HT-29 (cell line): ENCODE measurements around the gene ITGB3BP. TPM values are rescaled to one million over a fixed set of nuclear protein-coding genes. Genes with fewer than 3 reads are reported as not detected.
"Not testable (repeated sequence)": the region's sequence is repeated elsewhere in the genome, so short reads cannot be mapped to it uniquely, and the experiment has no call there.

Experiments
- DNase-seq: peaks from one replicate; pipeline ENCODE4 v3.0.0-alpha.2; 2015; ENCODE audit warnings: low spot score
- small RNA-seq: library from RNA; depleted of rRNA; stranded (forward); fragments of <200 nt; gene quantifications from one replicate; pipeline ENCODE3, GENCODE V24; 2014
- total RNA-seq: library from RNA; depleted of rRNA; stranded (reverse); fragments of >200 nt; shearing (Covaris generic); gene quantifications from 2 replicates; pipeline ENCODE4 v1.2.3, GENCODE V29; 2014; rRNA removed

The ITGB3BP gene
- total RNA-seq, 1 experiment from 2014 or later, result 14.1 TPM

DNA sequence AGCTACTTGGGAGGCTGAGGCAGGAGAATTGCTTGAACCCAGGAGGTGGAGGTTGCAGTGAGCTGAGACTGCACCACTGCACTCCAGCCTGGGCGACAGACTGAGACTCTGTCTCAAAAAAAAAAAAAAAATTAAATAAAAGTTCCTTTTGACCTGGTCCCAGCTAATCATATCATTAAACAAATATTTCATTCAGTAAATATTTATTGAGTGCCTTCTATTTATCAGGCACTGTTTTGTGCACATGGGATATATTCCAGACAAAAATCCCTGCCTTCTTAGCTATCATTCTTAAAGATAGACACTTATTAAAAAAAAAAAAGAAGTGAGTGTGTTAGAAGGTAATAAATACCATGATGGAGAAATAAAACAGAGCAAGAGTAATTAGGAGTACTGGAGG lies 102.3 kb downstream of the ITGB3BP start:
- DNase-seq, result not testable (repeated sequence)

GRCh38 chr1:63418101-63418500 lies 104.9 kb downstream of the ITGB3BP start:
- DNase-seq, result no peak

DNA sequence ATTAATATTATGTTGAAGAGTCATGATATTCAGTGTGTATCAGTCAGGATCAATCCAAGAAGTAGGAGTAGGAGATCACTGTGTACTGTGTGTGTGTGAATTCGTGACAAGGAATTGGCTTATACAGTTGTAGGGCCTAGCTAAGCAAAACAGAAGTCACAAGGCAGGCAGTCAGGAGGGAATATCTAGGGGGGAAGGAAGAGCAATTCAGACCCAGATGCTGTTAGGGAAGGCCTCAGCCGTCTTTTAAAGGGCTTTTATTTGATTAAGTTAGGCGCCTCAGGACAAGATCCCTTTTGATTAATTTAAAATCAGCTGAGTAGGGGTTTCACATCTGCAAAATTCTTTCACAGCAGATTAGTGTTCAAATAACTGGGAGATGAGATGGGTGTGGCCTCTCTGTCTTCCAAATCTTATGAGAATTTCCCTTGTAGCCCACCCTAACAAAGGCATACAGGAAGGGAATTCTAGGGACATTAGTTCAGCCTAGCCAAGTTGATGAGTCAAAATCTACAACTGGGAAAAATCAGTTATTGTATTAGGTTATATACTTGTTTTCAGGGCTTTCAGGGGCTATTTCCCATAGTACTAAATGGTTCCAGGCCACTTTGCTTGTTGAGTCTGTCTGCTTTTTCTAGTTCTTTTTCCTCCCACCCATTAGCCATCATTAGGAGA lies 108.2 kb downstream of the ITGB3BP start:
- no peak for DNase-seq

GRCh38 chr1:63413394-63413793 lies 109.6 kb downstream of the ITGB3BP start:
- no peak for DNase-seq

GRCh38 chr1:63411066-63411465 lies 112.0 kb downstream of the ITGB3BP start:
- no peak for DNase-seq

GRCh38 chr1:63408331-63408730 lies 114.7 kb downstream of the ITGB3BP start:
- DNase-seq, result no peak

DNA sequence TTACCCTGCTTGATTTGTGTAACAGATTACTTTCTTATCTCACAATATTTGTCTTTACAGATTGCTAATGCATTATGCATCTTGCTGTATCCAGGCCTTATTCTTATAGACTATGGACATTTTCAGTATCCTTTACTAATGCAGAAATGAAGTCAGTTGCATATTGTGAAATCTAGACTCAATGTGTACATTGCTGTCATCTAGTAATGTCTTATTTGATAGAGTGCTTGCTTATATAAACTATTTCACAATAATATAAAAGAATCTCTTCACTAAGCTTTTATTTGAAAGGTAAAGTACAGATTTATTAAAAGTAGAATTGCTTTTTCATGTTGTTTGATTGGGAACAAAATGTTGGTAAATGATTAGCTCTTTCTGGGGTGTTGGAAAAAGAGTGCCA lies 116.0 kb downstream of the ITGB3BP start:
- DNase-seq, result no peak

DNA sequence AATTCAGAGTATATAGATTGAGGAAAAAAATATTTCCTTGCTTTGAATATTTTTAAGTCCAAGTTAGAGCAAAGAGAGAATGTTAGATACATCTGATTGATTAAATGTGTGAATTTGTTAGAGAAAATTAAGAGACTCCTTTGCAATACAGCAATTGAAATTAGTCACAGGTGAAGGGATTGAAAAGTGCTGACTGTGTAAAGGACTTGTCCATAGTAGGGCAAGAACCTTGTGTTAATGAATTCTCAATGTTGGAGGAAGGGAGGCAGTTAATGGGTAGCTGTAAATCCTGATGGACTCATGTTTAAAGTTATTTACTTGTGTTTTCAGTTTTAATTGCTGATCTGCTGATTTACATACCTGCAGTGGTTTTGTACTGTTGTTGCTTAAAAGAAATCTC lies 117.0 kb downstream of the ITGB3BP start:
- no peak for DNase-seq

- peak; percentile 66 for DNase-seq
These were observed 118.0 kb downstream of the ITGB3BP start for GRCh38 chr1:63405021-63405420.

- DNase-seq, result no peak
These were observed 119.6 kb downstream of the ITGB3BP start for GRCh38 chr1:63403386-63403785.

GRCh38 chr1:63401945-63402344 lies 121.1 kb downstream of the ITGB3BP start:
- no peak for DNase-seq

Small RNA genes lying within 50 kb of the gene (small RNA-seq; reads per million reads assigned to genes)
- not detected for gene RF02105
- gene RF02106, result not detected
- gene RF02107, result not detected
- gene RF02108, result not detected
- gene RF02109, result not detected
- gene RF02110, result not detected
- not detected for gene RN7SL488P
- not detected for gene RNU7-123P

Other genes starting within 250 kb of the ITGB3BP start
- not detected in 2 replicates for gene FOXD3, start 200.7 kb downstream of the ITGB3BP start, total RNA-seq
- 4.5 and 5.4 TPM in 2 replicates for gene ALG6, start 155.6 kb downstream of the ITGB3BP start, total RNA-seq
- 1.2 and 1.4 TPM in 2 replicates for gene EFCAB7, start 300 bp upstream of the ITGB3BP start, total RNA-seq
- gene PGM1, start 70.2 kb upstream of the ITGB3BP start, total RNA-seq, result 18.0 and 19.7 TPM in 2 replicates